Transverse colon (tissue), 4 donors: ENCODE measurements around the gene GPR15.

Source experiments
- EP300 ChIP-seq: sonication (generic); formaldehyde crosslinking; IDR thresholded peaks from one replicate; pipeline ENCODE4 v1.6.1; 2017; ENCODE audit warnings: antibody characterized with exemption, low read depth
- POLR2A ChIP-seq: fragments of 450-650 bp; IDR thresholded peaks from one replicate; pipeline ENCODE4 v1.6.1; 2016; ENCODE audit warnings: antibody characterized with exemption, mild to moderate bottlenecking, moderate library complexity
- POLR2AphosphoS5 ChIP-seq, 3 donors: sonication (generic); formaldehyde crosslinking; IDR thresholded peaks; one replicate each; pipeline ENCODE4 v1.6.1; 2016; ENCODE audit warnings: antibody characterized with exemption in 3 of 3
- TF ChIP-seq, protein P1 (sequence below), 5 experiments: fragments of 200-600 bp in 3 of 5; fragments of 450-650 bp in 2 of 5; sonication (generic) in 3 of 5; IDR thresholded peaks; 1 replicate in 2 of 5; 2 replicates in 3 of 5; pipeline ENCODE4 v1.5.1; 2016 to 2017; ENCODE audit warnings: antibody characterized with exemption in 5 of 5, inconsistent platforms in 3 of 5, mild to moderate bottlenecking in 2 of 5, moderate library complexity in 1 of 5

DNA sequence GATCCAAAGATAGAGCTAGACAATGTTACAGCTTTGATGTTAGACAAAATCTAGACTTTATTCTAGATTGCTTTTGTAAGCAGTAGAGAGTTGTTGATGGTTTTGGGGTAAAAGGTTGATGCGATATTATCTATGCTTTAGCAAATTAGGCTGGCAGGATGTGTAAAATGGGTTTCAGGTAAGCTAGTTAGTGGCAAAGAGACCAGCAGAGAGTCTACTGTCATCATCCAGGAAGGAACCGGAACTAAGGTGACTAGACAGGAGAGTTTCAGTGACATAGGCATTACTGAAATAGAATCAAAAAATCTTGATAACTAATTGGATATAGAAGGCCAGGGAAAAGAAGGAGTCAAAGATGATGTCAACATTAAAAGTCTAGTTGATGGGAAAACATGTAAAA, 23.2 kb upstream of the GPR15 start:
- no peak for TF ChIP-seq POLR2AphosphoS5 (IDR thresholded peaks at IDR 0.05)
- no peak for TF ChIP-seq POLR2A
- TF ChIP-seq, protein P1, sequence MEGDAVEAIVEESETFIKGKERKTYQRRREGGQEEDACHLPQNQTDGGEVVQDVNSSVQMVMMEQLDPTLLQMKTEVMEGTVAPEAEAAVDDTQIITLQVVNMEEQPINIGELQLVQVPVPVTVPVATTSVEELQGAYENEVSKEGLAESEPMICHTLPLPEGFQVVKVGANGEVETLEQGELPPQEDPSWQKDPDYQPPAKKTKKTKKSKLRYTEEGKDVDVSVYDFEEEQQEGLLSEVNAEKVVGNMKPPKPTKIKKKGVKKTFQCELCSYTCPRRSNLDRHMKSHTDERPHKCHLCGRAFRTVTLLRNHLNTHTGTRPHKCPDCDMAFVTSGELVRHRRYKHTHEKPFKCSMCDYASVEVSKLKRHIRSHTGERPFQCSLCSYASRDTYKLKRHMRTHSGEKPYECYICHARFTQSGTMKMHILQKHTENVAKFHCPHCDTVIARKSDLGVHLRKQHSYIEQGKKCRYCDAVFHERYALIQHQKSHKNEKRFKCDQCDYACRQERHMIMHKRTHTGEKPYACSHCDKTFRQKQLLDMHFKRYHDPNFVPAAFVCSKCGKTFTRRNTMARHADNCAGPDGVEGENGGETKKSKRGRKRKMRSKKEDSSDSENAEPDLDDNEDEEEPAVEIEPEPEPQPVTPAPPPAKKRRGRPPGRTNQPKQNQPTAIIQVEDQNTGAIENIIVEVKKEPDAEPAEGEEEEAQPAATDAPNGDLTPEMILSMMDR (IDR thresholded peaks at IDR 0.05), result no peak
- no peak for TF ChIP-seq EP300
